GM19023 (cell line): Measurements from ENCODE around the gene NCBP2L.
A peak's percentile ranks its signal among the peaks of the same experiment; 100 is the strongest.

Experiments used
- ATAC-seq: cut with Tn5 transposase; IDR thresholded peaks from one replicate; pipeline ENCODE4 v1.9.1; 2021; ENCODE audit warnings: mild to moderate bottlenecking, moderate library complexity; ENCODE audit not compliant: unreplicated experiment

Gene NCBP2L

DNA sequence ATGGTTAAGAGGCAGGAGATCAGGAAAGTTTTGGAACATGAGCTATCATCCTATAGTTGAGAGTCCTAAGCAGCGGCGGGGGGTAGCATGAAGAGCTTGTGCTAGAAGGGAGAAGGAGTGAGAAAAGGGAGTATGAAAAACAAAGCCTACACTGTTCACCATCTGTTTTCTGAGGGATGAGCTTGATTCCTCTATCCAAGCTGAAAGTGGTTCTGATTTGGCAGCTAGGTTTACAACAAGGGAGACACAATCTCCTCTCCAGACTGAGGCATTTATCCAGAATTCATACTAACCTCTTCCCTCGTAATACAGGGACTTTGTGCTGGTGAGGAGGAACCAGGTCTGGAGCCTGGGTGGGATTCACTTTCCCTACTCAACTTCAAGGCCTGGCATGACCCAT lies 25.5 kb upstream of the NCBP2L start:
- ATAC-seq = no peak

DNA sequence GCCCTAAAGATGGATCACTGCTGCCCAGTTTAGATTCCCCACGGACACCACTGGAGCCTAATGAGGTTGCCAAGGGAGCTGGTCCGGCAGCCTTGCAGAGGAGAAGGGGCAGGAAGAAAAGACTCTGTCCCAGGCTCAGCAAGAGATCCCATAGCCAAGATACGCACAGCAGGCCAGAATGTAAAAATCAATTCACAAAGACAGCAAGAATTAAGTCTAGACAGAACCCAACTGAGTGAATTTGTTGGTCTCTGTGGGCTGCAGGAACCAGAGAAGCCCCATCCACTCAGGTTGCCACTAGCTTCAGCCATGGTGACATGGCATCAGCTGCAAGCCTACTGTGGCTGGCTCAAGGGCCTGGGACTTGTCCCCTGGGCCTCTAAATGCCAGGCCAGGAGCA lies 24.8 kb upstream of the NCBP2L start:
- ATAC-seq = no peak

DNA sequence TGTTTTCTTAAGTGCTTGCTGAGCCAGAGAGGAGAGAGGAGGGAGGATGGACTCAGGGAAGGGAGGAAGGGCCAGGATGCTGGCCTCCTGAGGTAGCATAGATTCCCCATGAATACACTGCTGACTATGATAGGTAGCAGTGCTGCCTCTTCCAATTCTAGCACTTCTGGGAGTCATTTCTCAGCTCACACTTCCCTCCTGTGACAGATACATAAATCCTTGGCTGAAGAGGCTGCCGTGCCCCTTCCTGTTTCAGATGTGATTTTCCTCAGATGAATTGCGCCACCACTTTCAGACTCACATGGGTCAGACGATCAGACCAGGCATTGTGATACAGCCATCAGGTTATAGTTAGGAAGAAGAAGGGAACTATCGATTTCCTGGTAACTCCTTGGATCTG lies 24.3 kb upstream of the NCBP2L start:
- ATAC-seq = no peak

DNA sequence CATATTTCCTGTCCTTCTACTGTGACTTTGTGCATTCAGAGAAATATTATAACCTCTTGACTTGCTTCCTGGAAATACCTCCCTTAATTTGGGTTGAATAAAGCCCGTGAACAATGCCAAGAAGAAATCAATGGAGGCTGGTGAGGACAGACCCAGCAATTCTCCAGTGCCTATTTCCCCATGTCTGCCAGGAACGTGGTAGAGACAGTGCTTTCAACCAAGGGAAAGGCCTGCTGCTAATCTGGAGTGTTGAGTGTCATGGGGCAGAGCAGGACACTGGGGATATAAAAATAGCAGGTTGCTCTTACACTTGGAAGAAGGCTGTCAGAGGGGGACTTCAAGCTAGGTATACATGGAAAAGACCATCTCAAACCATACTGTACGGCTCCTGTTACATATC lies 21.8 kb upstream of the NCBP2L start:
- no peak for ATAC-seq

DNA sequence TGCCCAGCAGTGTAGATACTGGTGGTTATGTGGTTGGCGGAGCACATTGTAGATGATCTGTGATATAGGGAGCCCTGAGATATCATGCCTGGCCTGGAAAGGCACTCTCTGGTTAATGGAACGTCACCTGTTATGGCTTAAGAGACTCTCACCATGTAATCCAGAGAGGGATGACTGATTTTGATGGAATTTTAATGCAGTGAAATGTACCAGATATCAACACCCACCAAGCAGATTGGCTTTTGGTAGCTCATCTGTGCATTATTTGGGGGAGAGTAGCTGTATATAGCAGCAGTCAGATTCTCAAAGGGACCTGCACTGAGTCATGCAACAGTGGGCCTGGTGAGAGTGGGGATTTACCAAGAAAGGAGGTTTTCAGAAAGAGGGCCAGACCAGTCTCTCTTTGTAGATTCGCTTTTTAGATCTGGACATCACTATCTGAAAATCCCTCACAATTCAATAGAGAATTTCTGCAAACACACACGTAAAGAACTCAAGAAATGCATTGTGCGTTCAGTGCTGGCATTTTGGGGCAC lies 19.2 kb upstream of the NCBP2L start:
- no peak for ATAC-seq

DNA sequence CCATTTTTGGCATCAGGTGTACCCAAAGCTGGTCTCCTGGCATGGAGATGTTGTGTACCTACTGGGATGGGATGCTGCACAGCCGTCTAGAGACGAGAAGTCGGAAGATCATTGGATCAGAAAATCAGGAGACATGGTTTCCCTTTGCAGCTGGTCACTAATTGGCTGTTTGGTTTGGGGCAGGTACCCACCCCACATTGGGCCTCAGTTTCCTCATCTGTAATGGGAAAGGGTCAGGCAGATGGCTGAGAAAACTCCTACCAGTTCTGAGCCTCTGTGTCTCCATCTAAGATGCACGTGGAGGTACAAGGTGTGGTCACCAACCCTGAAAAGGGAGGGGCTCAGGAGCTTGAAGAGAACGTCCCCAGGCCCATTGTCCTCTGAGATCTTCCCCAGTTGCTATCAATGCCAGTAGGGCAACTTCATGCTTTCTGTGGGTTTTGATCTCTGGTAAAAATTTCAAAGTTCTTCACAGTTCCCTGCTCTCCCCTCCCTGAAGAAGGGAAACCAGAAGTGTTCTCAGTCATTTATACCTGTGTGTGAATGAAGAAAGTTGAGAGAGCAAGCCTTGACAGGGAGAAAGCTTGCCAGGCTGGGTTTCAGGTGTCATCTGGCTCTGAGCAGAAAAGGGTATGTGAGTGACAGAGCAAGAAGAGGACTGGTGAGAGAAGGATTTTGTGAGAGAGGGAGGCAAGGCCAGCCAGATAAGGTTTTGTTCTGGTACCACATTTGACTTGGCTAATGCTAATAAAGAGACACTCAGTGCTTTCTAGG lies 17.0 kb upstream of the NCBP2L start:
- no peak for ATAC-seq

DNA sequence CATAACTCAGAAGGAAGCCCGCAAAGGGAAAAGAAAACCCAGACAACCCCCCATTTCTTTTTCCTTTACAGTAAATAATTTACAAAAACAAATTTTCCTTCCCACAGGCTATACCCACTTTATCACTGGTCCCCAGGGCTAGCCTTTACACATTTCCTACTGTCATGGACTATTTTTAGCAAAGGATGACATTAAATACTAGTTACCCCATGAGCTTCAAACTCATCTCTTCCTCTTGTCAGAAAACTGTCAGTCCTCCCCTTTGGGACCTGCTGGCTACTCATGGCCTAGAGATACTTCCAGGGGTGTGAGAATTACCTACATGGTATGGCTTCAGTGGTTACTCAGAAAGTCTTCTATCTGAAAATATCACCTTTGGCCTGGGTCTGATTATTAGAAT lies 13.9 kb upstream of the NCBP2L start:
- no peak for ATAC-seq

DNA sequence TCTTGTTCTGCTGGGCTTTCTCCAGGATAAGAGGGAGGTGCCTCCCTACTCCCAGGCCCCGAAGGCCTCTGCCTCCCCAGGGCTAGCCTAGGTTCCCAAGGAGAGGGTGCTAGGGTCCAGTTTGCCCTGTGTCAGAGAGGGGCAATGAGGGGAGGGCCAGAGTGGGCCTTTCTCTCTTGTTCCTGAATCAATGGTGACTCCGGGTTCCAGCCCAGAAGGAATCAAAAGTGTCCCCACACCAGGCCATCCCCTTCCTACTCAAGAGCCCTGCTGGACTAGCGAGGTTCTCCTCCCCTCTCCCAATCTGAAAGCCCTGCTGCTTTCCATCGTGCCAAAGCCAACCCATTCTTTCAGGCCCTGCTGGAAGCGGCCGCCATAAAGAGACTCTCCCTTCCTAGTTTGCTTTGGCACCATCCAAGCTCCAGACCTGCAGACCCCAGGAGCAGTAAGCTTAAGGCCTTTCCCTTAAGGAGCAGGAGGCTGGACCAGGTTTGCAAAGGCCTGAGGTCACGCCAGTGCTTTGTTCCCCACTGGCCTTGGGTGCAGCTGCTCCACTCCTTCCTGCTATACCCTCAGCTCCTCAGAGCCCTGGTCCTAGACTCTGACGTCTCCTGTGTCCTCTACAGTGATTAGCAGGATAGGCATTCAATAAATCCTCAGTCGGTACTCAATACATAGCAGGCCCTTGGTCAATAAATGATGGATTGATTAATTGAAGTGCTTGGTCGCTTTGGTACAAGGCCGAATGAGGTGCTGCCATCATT lies 12.5 kb upstream of the NCBP2L start:
- ATAC-seq = no peak

DNA sequence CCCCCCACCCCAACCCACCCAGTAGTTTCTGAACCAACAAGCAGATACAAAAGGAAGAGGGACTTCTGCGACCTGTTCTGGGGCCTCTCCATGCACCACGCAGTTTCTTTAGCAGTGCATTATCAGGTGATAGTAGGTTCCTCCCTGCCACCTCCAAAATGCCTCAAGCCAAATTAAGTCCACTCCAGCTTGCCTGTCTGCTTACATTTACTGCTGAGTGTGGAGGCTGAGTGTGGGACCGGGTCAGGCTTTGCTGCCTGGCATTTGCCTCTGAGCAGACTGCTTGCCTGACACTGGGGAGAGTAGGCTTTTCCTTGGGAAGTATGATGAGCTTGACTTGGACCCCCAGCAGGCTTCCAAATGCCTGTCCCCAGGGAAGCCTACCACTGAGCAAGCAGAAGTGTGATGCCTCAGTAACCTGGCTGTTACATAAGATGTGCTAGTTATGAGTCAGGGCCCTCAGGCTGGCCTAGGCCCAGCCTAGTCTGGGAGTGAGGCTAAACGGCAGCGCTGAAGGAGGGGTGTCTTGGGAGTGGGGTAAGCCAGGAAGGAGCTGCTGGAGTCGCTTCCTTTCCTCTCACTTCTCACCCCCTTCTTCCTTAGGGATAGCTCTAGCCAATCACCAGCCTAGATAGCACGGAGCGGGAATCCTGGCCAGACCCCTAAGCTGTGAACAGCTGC lies 10.9 kb upstream of the NCBP2L start:
- ATAC-seq = no peak

DNA sequence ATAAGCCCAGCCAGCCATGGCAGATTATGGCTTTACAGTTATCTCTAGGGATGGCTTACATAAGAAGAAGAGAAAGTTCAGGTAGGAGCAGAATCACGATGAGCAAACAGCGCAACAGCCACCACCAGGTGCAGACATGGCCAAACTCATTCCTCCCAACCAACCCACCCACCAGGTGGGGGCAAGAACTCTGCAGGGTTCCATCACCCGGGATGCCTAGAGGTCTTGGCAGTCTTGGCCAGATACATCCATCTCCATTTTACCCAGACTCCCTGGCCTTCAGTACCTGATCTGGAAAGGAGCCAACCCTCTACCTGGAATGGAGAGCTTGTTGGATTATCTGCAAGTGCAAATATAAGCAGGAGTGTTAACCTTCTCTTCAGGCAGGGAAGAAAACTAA lies 9.5 kb upstream of the NCBP2L start:
- ATAC-seq = no peak

DNA sequence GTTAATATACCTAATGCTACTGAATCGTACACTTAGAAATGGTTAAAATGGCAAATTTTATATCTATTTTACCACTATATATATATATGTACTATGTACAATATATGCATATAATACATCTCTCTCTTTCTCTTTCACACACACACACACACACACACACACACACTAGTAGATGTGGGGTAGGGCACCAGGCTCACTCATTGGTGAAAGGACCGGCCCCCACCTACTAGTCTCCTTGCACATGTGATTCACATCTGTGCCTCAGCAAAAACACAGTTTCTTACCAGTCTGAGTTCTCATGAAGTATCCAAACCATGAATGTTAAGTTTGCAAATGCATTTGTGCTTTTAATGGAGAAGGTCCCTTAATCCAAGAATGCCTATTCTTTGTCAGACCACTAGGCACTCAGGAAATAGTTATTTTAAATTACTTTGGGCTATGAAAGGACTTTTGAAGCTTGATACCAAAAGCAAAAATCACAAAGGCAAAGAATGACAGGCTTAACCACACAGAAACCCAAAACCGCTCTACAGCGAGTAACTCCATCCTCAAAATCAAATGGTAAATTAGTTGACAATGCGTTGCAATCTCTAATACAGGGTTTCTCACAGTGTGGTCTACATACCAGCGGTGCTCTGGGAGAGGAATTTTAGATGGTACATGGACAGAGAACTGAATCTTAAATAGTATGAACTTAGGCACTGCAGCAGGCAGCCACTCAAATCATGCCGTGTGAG lies 7.8 kb upstream of the NCBP2L start:
- ATAC-seq = no peak

DNA sequence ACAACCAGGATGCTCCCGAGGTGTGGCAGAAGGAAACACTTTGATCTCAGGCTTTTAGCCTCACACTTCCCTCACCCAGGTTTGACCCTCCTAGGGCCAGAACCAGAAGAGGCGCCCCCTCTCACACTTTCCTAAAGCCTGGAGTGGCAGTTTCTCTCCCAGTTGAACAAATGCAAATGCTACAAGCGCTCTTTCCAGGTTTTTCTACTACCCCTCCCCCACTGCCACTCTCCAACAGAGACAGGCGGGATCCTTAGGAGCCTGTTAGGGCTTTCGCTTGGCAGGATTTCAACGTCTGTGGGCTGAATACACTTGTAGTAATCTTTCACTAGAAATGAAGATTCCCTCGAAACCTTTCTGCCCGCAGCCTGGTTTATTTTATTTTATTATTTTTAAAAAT lies 4.3 kb upstream of the NCBP2L start:
- no peak for ATAC-seq

DNA sequence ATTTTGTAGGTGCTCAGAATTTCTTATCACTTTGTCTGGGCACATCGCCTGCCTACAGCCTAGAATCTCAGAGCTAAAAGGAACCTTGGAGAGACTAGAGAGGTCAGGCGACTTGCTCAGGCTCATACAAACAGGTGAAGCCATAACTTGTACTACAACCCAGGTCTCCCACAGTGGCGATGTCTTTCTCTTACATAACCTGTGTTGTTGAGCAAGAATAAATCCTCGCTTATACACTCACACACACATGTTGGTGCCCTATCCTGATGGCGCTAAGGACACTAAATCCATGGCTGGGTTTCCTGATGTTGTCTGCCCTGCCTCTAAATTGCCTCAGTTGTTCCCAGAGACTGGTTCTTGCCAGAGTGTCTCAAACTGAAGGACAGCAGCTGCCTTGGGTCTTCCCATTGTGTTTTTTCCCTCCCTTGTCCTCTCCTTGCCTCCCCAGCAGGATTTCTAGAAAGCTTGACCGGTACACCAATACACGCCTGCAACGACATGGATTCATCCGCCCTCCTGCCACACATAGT lies 3.6 kb upstream of the NCBP2L start:
- ATAC-seq = no peak

DNA sequence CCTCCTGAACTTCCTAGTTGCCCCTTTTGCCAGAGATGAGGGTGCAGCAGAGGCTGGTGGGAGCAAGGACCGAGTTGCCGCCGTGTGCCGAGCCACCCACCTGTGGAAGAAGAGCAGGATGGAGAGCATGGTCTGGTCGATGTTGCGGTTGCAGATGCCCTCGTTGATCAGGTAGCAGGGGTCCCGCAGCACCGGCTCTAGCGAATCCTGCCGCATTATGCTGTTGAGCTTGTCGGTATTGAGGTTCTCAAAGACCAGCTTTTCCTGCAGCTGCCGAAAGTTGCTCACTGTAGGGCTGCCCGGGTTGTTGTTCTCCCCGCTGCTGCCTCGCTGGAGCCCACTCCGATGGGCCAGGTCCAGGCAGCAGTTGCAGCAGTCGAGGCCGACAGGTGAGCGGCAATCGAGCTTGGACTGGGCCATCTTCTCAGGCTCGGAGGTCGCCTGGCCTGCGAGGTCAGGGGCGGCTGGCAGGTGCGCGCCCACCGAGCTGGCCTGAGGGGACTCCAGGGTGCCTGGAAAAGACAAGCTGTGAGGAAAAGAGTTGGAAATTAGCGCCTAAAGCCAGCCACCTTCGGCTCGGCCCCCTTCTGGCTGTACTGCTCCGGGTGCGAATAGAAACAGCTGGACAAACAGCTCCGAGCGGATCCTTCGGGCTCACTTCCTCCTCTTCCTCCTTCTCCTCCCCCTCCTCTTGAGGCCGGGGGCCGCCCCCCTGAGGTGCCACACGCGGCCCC lies 2.4 kb upstream of the NCBP2L start:
- ATAC-seq = peak; percentile 16

DNA sequence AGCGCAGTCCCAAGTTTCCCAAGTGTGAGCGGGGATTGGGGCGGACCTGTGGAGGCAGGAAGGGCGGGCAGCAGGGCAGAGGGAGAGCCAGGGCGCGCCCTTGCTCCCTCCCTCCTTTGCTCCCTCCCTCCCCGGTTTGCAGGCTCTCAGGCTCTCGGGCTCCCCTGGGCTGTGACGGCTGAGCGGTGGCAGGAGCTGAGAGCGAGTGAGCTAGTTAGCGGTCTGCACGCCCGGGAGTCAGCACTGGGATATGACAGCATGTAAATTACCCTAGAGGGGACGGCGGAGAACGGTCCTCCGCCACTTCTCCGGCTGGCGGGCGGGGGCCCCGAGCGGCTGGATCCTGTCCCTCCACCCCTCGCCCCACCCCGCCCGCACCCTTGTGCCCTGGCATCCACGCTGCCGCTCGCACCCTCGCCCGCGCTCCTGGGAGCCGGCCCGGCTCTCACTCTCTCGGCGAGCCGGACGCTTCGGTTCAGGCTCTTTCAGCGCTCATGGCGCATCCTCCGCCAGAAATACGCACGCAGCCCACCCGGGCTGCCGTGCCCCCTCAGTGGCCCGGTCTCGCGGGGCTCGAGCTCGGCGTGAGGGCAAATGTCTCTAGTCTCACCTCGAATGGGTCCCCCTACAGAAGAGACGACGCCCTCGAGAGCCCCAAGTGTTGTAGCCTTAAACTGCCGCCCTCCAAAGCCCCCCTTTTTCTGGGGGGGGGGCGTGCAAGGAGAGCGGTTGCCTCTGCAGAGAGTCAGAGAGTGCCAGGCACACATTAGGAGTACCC lies 1.6 kb upstream of the NCBP2L start, which contains the start of gene TSC22D3:
TSS of gene TSC22D3 (minus strand) at position 54 of the 778 bp plus-strand sequence. CDS start 368 bp downstream, outside the sequence.
- ATAC-seq = peak; percentile 73

DNA sequence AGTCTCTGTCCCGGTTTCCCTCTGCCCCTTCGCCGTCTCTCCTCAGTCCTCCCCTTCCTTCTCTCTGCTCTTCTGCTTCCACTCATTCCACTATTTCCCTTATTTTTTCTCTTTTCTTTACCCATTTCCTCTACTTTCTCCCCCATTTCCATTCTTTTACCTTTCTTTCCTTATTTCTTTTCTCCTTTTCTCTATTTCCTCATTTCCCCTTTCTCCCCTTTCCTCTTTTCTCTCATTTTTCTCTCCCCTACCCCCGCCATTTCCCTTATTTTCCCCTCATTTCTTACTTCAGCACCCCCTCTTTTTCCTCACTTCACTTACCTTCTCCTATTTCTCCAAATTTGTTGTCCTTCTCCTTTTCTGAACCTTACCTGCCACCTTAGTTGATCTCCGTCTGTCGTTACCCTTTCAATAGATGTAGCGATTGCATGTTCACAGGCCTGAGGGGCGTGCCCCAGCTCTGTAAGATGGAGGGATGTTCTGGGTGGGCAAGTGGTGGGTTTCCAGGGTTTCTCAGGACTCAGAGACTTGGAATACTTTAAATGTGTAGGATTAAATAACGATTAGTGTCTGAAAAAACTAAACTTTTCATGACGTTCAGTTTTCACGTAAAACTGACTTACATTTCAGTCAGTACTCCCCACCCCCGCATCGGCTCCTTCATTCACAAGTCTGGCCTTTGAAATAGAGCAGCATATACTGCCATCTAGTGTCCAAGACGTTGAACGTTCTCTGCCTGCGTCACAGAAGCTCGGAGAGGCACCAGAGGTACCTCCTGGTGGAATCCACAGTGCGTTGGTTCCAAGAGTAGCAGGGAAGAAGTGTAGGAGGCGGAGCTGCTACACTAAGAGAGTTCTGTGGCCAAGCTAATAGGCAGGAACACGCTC lies 641 bp upstream of the NCBP2L start:
- peak; percentile 81 for ATAC-seq

DNA sequence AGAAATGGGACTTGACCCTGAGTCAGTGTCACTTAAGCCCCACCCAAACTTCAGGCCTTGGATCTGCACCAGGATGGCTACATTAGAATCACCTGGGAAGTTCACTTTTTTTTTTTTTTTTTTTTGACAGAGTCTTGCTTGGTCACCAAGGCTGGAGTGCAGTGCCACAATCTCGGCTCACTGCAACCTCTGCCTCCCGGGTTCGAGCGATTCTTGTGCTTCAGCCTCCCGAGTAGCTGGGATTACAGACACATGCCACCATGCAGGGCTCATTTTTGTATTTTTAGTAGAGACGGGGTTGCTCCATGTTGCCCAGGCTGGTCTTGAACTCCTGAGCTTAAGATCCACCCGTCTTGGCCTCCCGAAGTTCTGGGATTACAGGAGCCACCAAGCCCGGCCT lies 3.0 kb downstream of the NCBP2L start:
- ATAC-seq = no peak

DNA sequence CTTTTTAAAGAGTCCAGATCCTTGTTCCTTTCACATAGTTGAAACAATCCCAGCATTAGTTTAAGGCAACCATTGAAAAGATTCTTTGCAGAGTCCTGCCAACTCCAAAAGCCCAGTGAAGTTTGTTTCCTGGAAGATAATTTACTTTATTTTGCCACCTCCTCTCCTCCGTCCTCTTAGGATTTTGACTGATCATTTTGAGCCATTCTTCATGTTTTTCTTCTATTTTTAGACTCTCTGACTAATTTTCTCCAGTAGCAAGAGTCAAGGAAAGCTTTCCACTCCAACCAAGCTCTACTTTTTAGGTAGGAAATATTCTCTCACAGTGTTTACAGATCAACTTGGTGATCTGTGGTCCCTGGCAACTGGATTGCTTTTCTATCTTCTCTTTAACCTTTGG lies 10.3 kb downstream of the NCBP2L start:
- no peak for ATAC-seq
